Measurements from ENCODE around the gene OOSP3.

The OOSP3 gene

DNA sequence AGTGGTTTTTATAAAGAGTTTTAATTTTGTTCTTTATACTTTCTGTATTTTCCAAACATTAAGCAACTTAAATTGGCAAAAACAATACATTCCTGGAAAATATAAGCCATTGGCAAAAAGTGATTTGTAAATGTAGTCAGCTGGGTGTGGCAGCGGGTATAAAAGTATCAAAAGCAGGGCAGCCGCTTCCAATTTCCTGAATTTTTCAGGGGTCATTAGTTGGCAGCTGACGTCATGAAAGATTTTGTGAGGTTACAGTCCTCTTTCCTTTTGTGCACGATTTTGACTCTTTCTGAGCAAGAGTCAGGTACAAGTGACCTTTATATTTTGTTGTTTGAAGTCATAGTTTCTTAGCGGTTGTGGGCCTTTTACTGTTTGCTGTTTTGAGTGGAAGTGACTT lies at the start of gene OOSP3:
TSS of gene OOSP3 (plus strand) at position 208 of the 400 bp plus-strand sequence. CDS start at position 235, 27 bp downstream.
- Mint-ChIP-seq H3K36me3 (ENCODE audit: low read depth) (no peaks in the 10 kb centered on the region), H3K27me3 (ENCODE audit: low read depth, poor library complexity) (peaks cover 2% of the 10 kb centered on the region)

GRCh38 chr11:59829358-59829757 lies 49.2 kb upstream of the OOSP3 start:
- no peaks in the 10 kb centered on the region for H3K9me3 Mint-ChIP-seq

More for the DNA sequence above, at the start of gene OOSP3:
- Mint-ChIP-seq H3K9me3 (no peaks in the 10 kb centered on the region), H3K4me1 (no peaks in the 10 kb centered on the region), H3K27ac (no peak within 1 kb of the TSS), H3K4me3 (no peak within 1 kb of the TSS)
- TF ChIP-seq CTCF (IDR thresholded peaks at IDR 0.05) = no peak
- DNase-seq = no peak

DNA sequence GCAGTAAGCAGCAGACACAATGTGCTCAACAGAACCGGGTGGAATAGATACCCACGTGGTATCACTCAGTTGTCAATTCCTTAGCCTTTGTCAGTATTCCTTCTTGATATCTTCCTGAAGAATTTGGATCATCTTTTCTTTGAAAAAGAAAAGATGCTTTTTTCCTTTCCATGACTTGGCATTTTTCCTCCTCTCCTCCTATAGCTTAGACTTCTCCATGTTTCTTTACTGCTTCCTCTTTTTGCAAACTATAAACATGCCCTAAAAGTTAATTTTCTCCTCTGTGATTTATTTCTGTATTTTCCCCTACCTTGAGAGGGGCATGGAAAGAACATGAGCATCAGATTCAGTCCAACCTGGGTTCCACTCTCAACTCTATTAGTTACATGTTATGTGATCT lies 45.0 kb upstream of the OOSP3 start:
- no peak for TF ChIP-seq CTCF (IDR thresholded peaks at IDR 0.05)
- no peak overlapping the region for H3K27ac Mint-ChIP-seq
- H3K9me3 Mint-ChIP-seq = no peaks in the 10 kb centered on the region
- H3K27me3 Mint-ChIP-seq (ENCODE audit: low read depth, poor library complexity) = no peaks in the 10 kb centered on the region
- H3K4me1 Mint-ChIP-seq = no peaks in the 10 kb centered on the region
- H3K36me3 Mint-ChIP-seq (ENCODE audit: low read depth) = no peaks in the 10 kb centered on the region
- no peak overlapping the region for H3K4me3 Mint-ChIP-seq
- no peak for DNase-seq

More at GRCh38 chr11:59829358-59829757, 49.2 kb upstream of the OOSP3 start:
- no peak for DNase-seq
- no peak overlapping the region for H3K4me3 Mint-ChIP-seq
- no peaks in the 10 kb centered on the region for H3K36me3 Mint-ChIP-seq (ENCODE audit: low read depth)
- H3K27me3 Mint-ChIP-seq (ENCODE audit: low read depth, poor library complexity) = peaks cover 4% of the 10 kb centered on the region
- H3K4me1 Mint-ChIP-seq = no peaks in the 10 kb centered on the region
- TF ChIP-seq CTCF (IDR thresholded peaks at IDR 0.05) = no peak
- no peak overlapping the region for H3K27ac Mint-ChIP-seq

- Mint-ChIP-seq H3K4me3 (no peak overlapping the region), H3K27me3 (ENCODE audit: low read depth, poor library complexity) (no peaks in the 10 kb centered on the region)
- no peak for TF ChIP-seq CTCF (IDR thresholded peaks at IDR 0.05)
Measured at GRCh38 chr11:59839615-59840014, 39.0 kb upstream of the OOSP3 start.

DNA sequence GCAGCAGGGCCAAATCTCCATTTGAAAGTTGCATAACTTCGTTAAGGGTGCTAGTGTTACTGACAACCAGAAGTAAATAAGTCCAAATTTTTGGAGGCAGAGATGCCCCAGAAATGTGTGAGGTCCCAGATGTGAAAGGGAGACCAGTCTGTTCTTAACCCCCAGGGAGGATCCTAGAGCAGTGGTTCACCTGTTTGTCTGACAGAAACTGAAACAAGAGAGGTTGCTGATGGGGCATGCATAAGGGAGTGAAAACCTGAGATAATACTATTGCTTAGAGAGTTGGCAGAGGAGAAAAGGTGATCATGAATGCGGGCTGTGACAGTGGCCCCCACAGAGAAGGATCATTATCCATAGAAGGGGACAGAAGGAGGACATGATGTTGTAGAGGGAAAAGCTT lies 37.1 kb upstream of the OOSP3 start:
- TF ChIP-seq CTCF (IDR thresholded peaks at IDR 0.05) = no peak
- Mint-ChIP-seq H3K36me3 (ENCODE audit: low read depth) (no peaks in the 10 kb centered on the region), H3K4me3 (no peak overlapping the region), H3K9me3 (no peaks in the 10 kb centered on the region), H3K27ac (no peak overlapping the region), H3K27me3 (ENCODE audit: low read depth, poor library complexity) (no peaks in the 10 kb centered on the region), H3K4me1 (peaks cover 9% of the 10 kb centered on the region)
- no peak for DNase-seq

More at GRCh38 chr11:59839615-59840014, 39.0 kb upstream of the OOSP3 start:
- H3K27ac Mint-ChIP-seq = no peak overlapping the region
- H3K36me3 Mint-ChIP-seq (ENCODE audit: low read depth) = no peaks in the 10 kb centered on the region
- no peaks in the 10 kb centered on the region for H3K4me1 Mint-ChIP-seq
- H3K9me3 Mint-ChIP-seq = no peaks in the 10 kb centered on the region
- no peak for DNase-seq

DNA sequence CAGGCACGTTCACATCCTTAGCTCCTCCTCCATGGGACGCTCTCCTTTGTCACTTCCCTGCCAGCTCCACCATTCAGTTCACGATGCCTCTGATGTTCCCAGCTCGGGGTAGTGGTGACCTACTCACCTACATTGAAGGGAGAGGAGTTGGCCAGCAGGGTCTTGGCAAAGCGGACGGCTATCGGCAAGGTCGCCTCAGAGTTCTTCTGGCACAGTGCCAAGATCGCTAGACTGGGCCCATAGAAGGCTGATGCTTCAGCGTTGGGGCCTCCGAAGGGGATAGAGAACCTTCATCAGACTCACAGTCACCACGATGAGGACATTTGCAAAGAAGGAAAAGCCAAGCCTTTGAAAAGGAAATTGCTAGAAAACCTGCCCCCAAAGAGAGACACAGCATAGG lies 36.3 kb upstream of the OOSP3 start:
- Mint-ChIP-seq H3K4me3 (no peak overlapping the region), H3K27me3 (ENCODE audit: low read depth, poor library complexity) (no peaks in the 10 kb centered on the region), H3K9me3 (no peaks in the 10 kb centered on the region), H3K27ac (no peak overlapping the region), H3K36me3 (ENCODE audit: low read depth) (no peaks in the 10 kb centered on the region), H3K4me1 (peaks cover 12% of the 10 kb centered on the region)
- no peak for DNase-seq
- TF ChIP-seq CTCF (IDR thresholded peaks at IDR 0.05) = no peak
